ENCODE measurements around the gene CTDSPL2.

DNA sequence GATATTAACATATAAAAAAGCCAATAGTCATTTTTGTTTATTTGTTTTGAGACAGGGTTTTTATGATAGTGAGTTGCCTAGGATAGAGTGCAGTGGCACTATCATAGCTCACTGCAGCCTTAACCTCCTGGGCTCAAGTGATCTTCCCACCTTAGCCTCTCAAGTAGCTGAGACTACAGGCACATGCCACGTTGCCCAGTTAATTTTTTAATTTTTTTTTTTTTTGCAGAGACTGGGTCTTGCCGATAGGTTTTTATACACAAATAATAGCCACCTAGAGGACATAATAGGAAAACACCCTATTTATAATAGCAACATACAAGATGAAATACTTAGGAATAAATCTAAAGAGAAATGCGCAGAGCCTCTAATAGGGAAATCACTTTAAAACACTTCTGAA lies 122.8 kb downstream of the CTDSPL2 start:
- TF ChIP-seq RARB (CRISPR knock-in tag; IDR thresholded peaks at IDR 0.05) = no peak
- no peak for TF ChIP-seq ZFP3 (CRISPR knock-in tag; IDR thresholded peaks at IDR 0.05)
- TF ChIP-seq, protein P1, sequence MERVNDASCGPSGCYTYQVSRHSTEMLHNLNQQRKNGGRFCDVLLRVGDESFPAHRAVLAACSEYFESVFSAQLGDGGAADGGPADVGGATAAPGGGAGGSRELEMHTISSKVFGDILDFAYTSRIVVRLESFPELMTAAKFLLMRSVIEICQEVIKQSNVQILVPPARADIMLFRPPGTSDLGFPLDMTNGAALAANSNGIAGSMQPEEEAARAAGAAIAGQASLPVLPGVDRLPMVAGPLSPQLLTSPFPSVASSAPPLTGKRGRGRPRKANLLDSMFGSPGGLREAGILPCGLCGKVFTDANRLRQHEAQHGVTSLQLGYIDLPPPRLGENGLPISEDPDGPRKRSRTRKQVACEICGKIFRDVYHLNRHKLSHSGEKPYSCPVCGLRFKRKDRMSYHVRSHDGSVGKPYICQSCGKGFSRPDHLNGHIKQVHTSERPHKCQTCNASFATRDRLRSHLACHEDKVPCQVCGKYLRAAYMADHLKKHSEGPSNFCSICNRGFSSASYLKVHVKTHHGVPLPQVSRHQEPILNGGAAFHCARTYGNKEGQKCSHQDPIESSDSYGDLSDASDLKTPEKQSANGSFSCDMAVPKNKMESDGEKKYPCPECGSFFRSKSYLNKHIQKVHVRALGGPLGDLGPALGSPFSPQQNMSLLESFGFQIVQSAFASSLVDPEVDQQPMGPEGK (CRISPR knock-in tag; IDR thresholded peaks at IDR 0.05; ENCODE audit: borderline replicate concordance) = no peak
- TF ChIP-seq OSR1 (CRISPR knock-in tag; IDR thresholded peaks at IDR 0.05) = no peak
- no peak for TF ChIP-seq ESRRG (CRISPR knock-in tag; IDR thresholded peaks at IDR 0.05)
- TF ChIP-seq ARNTL (CRISPR knock-in tag; IDR thresholded peaks at IDR 0.05; ENCODE audit: borderline replicate concordance, low read depth) = no peak
- TF ChIP-seq ZNF565 (CRISPR knock-in tag; conservative IDR thresholded peaks at IDR 0.05; ENCODE audit: low read depth) = no peak
- no peak for TF ChIP-seq SNAI2 (CRISPR knock-in tag; IDR thresholded peaks at IDR 0.05)
- TF ChIP-seq ISL1 (CRISPR knock-in tag; IDR thresholded peaks at IDR 0.05) = no peak
- TF ChIP-seq TOX (CRISPR knock-in tag; IDR thresholded peaks at IDR 0.05; ENCODE audit: borderline replicate concordance) = no peak
- no peak for TF ChIP-seq PPARA (CRISPR knock-in tag; IDR thresholded peaks at IDR 0.05; ENCODE audit: borderline replicate concordance)
- no peak for TF ChIP-seq TCF4 (CRISPR knock-in tag; IDR thresholded peaks at IDR 0.05; ENCODE audit: borderline replicate concordance)
- TF ChIP-seq ZFP30 (CRISPR knock-in tag; IDR thresholded peaks at IDR 0.05) = no peak
